HT-29 (cell line): ENCODE data around the gene ENG. TPM values are rescaled to one million over a fixed set of nuclear protein-coding genes. Genes with fewer than 3 reads are reported as not detected.
"Not testable (repeated sequence)": the region's sequence is repeated elsewhere in the genome, so short reads cannot be mapped to it uniquely, and the experiment has no call there.

Experiments used
- DNase-seq: peaks from one replicate; pipeline ENCODE4 v3.0.0-alpha.2; 2015; ENCODE audit warnings: low spot score
- total RNA-seq: library from RNA; depleted of rRNA; stranded (reverse); fragments of >200 nt; shearing (Covaris generic); gene quantifications from 2 replicates; pipeline ENCODE4 v1.2.3, GENCODE V29; 2014; rRNA removed

ENG gene
- 6.1 and 6.4 TPM in 2 replicates for total RNA-seq

DNA sequence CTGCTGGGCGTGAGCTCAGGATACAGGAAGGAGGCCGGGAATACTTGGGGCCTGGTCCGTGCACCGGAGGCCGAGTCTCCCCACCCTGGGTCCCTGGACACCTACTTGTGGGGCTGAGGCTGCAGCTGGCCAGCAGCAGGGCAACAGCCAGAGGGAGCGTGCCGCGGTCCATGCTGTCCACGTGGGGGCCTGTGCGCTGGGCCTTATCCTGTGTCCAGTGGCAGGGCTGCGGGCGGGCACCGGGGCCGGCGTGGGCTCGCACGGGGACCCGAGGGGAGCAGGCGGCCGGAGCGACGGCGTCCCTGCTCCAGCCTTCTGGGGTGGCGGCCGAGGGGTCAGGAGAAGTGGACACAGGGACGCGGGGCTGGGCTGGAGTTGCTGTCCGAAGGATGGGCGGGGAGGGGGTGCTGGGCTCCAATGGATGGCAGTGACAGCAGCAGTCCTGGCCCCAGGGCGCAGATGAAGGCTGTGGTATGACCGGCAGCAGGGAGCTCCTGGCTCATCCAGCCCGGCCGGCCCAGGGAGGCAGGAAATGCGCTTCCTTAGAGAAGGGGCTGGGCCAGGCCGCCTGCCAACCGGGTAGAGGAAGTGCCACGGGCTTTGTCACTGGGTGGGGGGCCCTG, at the start of gene ENG:
TSS of gene ENG (minus strand) at position 475 of the 623 bp plus-strand sequence. CDS start at position 172, 303 bp downstream.
- peak; percentile 54 for DNase-seq

DNA sequence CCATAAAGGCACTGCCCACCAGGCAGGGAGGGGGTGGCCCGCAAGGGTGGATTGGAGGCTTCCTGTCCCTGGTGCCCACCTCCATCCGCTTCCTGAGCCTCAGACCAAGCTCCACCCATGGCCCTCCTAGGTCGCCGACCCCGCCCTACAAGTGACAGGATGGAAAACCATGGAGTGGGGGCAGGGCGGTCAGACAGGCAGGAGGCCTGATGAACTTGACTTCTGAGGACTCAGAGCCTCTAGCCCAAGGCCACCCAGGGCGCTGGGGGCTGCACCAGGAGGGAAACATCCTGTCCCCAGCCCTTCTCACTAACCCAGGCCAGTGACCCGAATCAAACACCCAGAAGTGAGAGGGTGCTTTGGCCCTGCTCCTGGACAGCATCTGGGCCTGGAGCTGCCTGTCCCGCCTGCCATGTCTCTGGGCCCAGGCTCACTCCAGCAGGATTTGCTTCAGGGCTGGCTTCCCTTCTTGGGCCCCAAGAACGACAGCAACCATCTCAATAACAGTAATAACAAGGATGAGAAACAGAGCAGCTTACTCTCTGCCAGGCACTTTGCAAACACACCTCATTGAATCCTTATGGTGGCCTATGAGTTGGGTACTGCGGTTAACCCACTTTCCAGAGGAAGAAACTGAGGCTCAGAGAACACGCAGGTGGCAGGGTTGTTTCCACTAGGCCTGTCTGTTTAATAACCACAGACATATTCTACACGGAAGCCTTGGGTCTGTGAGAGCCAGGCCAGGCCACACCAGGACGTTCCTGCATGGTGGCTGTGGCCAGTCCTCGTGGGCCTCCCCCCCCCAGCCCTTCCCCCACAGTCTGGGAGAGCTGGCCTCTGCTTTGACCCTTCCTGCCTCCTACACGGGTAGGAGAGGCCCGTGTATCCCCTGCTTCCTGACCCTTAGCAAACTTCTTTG, 49.4 kb upstream of the ENG start:
- DNase-seq = peak; percentile 58

DNA sequence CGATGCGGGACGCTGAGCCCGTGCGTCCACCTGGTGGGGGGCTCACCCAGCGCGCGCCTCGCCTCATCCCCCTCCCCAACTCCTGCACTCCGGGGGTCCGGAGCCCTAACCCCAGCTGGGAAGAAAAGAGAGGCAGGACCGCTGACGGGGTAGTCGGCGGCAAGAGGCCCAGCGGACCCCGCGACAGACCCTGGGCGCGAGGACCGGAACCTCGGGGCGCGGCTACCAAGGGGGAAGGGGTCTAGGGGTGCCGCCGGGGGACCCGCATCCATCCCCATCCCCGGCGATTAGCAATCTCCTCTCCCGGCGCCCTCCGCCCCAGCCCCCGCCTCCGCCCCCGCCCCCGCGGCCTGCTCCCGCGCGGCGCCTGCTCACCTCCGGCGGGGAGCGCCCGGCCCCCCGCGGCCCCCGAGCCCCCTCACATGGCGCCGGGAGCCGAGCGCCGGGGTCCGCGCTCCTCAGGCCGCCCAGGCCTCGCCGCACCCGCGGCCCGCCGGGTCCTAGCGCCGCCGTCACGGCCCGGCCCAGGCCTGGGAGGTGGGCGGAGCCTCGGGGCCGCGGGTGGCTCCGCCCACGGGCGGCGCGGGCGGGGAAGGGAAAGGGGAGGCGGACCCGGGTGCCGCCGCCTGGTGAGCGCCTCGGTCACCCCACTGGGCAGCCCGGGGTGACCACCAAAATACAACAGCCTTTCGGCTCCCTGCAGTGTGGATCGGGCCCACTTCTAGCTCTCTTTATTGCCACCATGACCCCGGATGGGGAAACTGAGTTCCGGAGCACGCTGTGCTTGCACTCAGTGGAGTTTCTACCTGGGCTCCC, 44.9 kb upstream of the ENG start, which contains the start of gene ST6GALNAC6:
TSS of gene ST6GALNAC6 (minus strand) at position 476 of the 816 bp plus-strand sequence. CDS start 1,622 bp downstream, outside the sequence.
- peak; percentile 77 for DNase-seq

DNA sequence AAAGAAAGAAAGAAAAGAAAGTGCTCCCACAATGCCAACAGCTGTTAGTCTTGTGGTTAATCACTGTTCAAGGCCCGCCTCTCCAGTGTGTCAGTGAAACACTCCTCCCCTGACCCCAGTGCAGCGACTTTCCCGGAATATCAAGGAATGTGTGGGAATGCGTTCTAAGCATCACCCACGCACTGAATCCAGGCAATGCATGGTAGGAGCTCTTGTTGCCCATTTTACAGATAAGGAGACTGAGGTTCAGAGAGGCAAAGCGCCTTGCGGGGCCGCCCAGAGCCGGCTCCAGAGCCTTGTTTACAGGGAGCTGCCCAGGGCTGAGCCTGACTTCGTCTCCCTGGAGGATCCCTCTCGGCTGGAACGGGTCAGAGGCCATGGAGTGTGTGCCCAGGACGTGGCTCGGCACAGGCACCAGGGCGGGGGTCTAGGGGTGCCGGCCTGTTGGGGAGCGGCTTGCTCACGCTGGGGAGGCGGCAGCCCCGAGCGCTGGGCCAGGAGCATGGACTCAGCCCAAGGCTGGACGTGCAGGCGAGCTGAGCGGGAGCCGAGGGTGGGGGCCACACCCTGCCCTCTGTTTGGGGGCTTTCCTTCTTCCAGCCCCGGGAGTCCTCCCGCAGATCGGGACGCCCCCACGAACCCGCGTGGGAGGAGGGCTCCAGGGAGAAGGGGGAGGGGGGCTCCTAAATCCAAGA, 44.1 kb upstream of the ENG start:
- DNase-seq = no peak

DNA sequence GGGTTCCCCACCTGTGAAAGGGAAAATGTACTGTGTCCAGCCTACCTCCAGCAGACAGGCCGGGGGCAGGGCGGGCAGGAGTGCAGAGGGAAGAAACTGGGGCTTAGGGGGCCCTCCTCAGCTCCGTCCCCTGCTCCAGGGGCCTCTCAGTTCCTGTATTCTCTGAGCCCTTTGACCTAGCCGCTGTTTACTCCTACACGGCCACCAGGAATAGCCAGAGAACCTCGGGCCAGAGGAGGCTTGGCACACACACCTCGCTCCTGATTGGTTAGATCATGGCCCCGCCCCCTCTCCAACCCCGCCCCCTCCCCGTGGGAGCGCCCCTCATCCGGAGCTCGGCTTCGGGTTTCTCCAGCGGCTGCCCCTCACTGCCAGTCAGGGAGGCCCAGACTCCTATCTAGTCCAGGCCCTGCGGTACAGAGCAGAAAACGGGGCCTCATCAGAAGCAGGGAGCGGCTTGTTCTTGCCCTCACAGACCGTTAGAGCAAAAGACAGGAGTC, 42.8 kb upstream of the ENG start:
- DNase-seq = peak; percentile 48

DNA sequence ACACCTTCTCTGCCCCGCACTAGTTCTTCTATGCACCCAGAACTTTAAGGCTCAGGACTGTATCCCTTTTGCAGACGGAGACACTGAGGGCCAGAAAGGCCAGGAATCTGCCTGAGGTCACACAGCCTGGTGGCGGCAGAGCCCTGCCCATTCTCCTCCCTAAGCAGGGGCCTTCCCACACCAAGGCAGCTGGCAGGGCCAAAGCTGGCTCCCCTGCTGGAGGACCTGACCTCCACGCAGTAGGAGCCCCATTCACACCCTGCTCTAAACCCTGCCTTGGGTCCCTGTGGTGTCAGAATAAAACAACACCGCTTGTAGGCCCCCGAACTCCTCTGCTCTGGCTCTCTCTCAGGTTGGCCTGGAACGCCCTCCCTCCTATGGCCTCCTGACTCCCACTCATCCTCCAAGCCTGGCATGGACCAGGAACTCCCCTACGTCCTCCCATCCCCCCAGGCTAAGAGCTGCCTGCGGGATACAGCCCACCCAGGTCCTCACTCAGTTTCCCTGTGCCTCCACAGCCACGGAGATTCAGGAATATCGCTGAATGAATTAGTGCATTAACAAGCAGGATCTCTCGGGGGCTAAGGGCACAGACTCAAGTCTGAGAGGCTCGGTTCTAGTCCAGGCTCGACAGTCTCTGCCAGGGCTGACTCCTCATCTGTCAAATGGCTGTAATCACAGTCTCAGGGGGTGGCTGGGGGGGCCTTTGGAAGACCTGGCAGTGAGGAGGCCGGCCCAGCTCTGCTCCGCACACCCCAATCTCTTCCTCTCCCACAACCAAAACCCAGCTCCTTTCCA, 42.1 kb upstream of the ENG start:
- no peak for DNase-seq

DNA sequence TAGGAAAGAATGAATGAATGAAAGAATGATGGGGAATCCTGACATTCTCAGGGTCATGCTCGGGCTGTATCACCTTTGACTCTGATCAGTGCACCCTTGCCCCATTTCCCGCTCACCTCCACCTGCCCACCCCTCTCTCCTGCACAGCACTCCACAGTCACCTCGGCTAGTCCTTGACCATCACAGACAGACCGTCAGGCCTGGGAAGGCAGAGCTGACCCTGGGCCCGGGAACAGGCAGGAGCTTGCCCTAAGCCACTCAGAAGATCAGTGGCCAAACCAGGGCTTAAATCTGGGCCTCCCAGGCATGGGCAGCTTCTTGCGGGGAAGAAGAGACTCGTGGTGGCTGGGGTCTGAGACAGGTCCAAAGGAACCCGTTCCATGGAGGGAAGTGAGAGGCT, 41.4 kb upstream of the ENG start:
- DNase-seq = no peak

DNA sequence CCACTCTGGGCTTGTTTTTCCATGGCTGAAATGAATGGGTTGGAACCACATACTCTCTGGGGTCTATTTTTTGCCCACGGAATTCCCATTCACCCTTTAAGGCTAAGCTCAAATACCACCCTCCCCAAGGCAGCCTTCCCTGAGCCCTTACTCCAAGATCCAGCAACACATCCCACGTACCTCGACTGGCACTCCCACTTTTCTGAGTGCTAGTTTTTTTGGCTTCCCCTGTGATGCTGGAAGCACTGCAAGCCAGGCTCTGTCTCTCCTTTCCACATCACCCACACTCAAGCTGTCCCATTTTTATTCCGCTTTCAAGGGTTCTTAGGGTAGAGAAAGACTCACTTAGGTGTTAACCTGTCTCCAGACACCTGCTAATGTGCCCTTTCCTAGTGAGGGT, 38.9 kb upstream of the ENG start:
- no peak for DNase-seq

DNA sequence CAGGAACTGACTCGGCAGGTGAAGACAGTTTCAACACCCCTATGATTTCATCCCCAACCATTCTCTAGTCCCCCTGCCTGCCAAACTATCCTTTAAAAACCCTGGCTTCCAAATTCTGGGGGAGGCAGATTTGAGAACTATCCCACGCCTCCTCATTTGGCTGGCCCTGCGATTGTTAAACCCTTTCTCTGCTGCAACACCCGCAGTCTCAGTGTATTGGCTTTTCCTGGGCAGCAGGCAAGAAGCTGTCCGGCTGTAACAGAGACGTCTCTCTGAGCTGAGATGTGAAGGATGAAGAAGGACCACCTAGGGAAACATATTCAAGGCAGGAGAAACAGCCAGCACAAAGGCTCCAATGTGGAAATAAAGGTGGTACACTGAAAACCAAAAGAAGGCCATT, 38.4 kb upstream of the ENG start:
- no peak for DNase-seq

DNA sequence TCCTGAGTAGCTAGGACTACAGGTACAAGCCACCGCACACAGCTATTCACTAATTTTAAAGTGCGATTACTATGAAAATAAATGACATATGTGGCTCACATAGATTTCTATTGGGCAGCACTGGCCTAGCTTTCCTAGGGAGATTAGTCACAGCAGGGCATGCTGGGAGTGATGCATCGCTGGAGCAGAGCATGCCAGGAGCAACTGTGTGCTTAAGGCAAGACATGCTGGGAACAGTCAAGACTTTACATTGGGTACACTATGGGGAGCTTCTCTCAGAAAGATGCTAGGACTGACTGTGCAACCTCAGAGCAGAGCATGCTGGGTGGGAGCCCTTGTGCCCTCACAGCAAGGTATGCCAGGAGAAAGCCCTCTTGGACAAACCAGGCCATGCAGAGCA, 35.6 kb upstream of the ENG start:
- no peak for DNase-seq

DNA sequence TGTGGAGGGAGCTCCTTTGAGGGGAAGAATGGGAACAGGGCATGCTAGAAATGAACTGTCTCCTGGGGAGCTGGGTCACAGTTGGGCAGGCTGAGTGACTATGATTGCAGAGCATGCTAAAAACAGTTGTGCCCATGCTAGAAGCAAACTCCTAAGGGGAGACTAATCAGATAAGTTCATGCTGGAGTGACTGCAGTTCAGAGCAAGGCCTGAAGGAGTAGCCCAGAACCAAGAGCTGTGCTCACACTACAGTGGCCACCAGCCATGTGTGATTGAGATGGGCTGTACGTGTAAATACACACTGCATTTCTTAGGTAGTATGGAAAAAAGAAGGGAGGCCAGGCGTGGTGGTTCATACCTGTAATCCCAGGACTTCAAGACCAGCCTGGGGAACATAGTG, 33.3 kb upstream of the ENG start:
- peak; percentile 45 for DNase-seq

DNA sequence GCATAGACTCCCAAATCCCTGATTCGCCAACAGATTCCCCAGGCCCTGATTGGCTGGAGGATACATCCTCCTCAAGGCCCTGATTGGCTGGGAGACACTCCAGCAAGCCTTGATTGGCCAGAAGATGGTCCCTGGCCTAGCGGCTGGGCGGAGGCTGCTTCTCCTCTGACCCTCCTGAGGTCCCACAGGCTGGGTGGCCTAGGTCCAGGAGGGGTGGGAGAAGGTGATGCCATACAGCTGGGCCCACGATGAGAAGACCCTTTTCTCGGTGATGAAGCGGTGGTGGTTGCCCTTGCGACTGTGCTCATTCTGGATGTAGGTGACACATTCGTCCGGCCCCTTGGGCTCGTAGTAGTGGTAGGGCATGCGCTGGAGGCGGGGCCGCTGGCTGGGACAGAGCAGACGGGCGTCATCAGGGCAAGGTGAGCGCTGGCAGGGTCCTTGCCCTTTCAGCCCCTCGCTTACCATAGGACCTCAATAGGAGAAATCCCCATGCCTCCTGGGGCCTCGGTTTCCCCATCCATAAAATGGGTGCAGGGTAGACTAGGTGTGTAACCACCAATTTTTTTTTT, 32.0 kb upstream of the ENG start:
- DNase-seq = no peak

DNA sequence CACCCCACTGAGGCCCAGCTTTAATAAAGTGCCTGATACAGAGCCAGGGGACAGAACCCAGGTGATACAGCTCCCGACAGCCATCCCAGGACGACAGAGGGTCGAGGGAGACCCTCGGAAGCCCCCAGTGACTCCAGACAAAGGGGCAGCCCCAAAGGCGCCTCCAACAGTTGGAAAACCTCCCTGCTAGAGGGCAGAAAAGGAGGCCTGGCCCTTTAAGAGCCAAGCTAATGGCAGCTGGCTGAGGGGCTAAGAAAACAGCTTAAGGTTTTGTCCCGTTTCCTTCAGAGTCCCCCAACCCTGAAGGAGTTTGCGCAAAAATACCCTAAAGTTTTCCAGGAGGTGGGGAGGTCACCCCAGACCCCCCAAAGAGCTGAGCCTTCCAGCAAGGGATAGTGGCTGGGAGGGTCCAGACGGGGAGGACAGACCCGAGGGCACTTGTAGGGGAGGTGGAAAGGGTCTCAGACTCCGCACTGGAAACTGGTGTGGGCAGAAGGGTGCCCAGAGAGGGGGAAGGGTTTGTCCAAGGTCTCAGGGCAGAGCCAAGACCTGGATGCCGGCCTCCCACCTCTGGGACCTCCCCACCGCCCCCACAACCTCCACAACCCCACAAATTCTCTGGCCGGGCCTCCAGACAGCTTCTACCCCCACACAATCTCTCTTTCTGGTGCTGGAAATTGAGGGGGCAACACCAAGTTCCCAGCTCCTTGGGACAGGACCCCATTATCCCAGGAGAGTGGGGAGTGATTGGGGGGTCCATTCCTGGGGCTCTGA, 31.2 kb upstream of the ENG start:
- no peak for DNase-seq

DNA sequence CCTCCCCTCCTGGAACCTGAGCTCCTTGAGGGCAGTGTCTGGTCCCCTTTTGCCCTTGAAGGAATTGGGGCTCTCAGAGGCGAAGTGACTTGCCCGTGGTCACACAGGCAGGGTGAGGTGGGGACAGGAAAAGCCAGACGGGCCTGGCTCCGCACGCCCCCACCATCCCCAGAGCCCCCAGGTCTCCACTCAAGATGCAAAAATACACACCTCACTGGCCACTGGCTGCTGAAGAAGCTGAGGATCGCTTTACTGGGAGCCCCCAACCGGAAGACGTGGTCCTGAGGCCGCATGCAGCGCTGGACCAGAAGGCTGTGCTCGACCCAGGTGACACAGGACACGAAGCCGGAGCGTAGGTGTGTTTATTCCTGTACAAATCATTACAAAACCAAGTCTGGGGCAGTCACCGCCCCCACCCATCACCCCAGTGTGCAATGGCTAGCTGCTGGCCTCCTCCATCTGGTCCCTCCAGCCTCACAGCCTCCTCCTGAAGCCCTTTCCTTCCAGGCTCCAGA, 30.6 kb upstream of the ENG start:
- no peak for DNase-seq

DNA sequence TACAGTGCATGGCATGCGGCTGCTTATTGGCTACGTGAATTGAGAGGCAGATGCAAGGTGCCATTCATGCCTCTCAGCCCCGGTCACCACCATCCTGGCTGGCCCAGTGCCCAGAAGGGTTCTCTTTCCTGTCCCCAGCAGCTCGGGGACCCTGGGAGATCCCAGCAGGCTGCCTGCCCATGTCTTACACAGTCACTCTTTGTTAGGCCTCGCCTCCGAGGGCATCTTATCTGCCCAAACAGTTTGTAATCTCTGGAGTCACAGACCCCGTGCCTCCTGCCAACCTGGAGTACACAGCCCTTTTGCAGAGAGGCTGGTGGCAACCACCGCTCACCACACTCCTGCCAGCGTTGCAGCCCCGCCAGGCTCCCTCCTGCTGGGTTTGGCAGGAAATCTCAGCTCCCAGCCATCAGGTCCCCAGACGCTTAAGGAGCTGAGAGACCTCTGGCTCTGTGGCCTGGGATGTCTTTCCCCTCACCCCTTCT, 30.0 kb upstream of the ENG start:
- DNase-seq = no peak

DNA sequence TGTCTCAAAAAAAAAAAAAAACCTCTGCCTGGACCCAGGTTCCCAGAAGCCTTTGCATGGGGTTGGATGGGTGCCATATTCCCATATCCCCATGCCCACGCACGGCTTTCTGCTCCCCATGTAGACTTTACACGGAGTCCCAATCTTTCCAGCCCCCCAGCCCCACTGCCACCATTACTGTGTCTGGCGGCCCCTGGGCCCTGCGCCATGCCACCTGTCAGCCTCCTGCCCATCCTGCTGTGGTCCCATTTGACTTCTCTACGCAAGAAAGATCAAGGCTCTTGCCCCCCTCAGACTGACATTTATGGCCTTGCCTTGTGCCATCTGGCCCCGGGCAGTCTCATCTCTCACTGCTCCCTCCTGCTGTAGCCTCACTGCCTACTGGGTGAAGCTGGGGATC, 29.5 kb upstream of the ENG start:
- no peak for DNase-seq

DNA sequence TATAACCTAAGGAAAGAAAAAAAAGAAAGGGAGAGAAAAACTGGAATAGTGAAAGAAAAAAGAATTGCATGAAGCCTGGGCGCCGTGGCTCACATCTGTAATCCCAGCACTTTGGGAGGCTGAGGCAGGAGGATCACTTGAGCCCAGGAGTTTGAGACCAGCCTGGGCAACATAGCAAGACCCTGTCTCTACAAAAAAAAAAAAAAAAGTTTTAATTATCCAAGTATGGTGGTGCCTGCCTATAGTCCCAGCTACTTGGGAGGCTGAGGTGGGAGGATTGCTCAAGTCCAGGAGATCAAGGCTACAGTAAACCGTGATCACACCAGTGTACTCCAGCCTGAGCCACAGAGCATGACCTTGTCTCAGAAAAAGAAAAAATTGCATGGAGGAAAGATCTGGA, 27.3 kb upstream of the ENG start:
- not testable (repeated sequence) for DNase-seq

DNA sequence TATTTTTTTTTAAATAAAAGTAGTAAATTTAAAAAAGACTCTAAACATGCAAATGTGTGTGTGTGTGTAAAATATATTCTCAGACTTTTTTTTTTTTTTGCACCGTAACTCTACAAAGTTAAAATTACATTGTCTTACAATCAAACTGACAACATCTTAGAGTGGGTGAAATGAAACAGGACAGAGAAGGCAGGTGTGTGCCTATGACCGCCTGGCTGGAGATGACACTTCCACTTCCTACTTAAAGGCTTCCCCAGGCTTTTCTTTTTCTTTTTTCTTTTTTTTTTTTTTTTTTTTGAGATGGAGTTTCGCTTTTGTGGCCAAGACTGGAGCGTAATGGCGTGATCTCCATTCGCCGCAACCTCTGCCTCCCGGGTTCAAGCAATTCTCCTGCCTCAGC, 25.7 kb upstream of the ENG start:
- no peak for DNase-seq
